Measurements from ENCODE around the gene GET3. TPM values are rescaled to one million over a fixed set of nuclear protein-coding genes. Genes with fewer than 3 reads are reported as not detected.

Gene GET3
- total and polyA plus RNA-seq, 2 of the 13 experiments (the other 11 are each of a cell fraction or from before 2014, with no cell fraction given), result 57.7 to 59.4 TPM

GRCh38 chr19:12791345-12792050 lies 54.2 kb downstream of the GET3 start, which contains the start of gene JUNB (continued):
- TF ChIP-seq ZNF407 (CRISPR knock-in tag; IDR thresholded peaks at IDR 0.05; ENCODE audit: not compliant biosample characterization), result no peak
- TF ChIP-seq RCOR2 (CRISPR knock-in tag; IDR thresholded peaks at IDR 0.05), result no peak
- TF ChIP-seq NFIC (IDR thresholded peaks at IDR 0.05; ENCODE audit: low read length), result no peak
- no peak for TF ChIP-seq CENPX (CRISPR knock-in tag; IDR thresholded peaks at IDR 0.05)
- peak; percentile 49; the same call in 1 of the 2 replicates for TF ChIP-seq BHLHE40 (IDR thresholded peaks at IDR 0.05; ENCODE audit: low read length)
- peak; percentile 23; the same call in 1 of the 2 replicates for TF ChIP-seq HNF4A (CRISPR knock-in tag; IDR thresholded peaks at IDR 0.05)
- no peak for TF ChIP-seq NR2F6 (IDR thresholded peaks at IDR 0.05)
- peak; percentile 80 for TF ChIP-seq NR2F6 (CRISPR knock-in tag; IDR thresholded peaks at IDR 0.05)
- no peak for TF ChIP-seq SP1 (IDR thresholded peaks at IDR 0.05)
- TF ChIP-seq SP1 (CRISPR knock-in tag; IDR thresholded peaks at IDR 0.05), result peak; percentile 54; the same call in 1 of the 2 replicates
- TF ChIP-seq AHDC1 (CRISPR knock-in tag; IDR thresholded peaks at IDR 0.05; ENCODE audit: borderline replicate concordance), result no peak
- peak; percentile 96 for TF ChIP-seq HNRNPK (IDR thresholded peaks at IDR 0.05; ENCODE audit: low read depth, low read length, poor library complexity, severe bottlenecking)
- TF ChIP-seq GPBP1L1 (CRISPR knock-in tag; IDR thresholded peaks at IDR 0.05), result no peak
- TF ChIP-seq TAF1 (CRISPR knock-in tag; IDR thresholded peaks at IDR 0.05), result peak; percentile 99

Measured in HepG2 (cell line).